GM06990 (cell line): ENCODE measurements around the gene GRPEL1.

ENCODE experiments used
- DNase-seq: peaks from one replicate; pipeline ENCODE4 v3.0.0-alpha.2; 2011; ENCODE audit not compliant: insufficient read length; ENCODE audit errors: extremely low read depth
- H3K27me3 ChIP-seq: replicated peaks from 2 replicates; pipeline ENCODE4 v1.6.0; 2011; ENCODE audit warnings: low read length; ENCODE audit not compliant: control insufficient read depth, insufficient read depth
- H3K36me3 ChIP-seq: 2 replicates; pipeline ENCODE4 v1.5.1; 2011; ENCODE audit warnings: low read length; ENCODE audit not compliant: control insufficient read depth, insufficient read depth
- H3K4me3 ChIP-seq: replicated peaks from 2 replicates; pipeline ENCODE4 v1.5.1; 2011; ENCODE audit warnings: low read depth, mild to moderate bottlenecking, control low read depth, low read length
- TF ChIP-seq, protein P1 (sequence below): IDR thresholded peaks from 2 replicates; pipeline ENCODE4 v1.5.1; 2011; ENCODE audit warnings: low read length, control low read depth, mild to moderate bottlenecking, inconsistent platforms; ENCODE audit not compliant: insufficient read depth, poor library complexity, severe bottlenecking

GRPEL1 gene

DNA sequence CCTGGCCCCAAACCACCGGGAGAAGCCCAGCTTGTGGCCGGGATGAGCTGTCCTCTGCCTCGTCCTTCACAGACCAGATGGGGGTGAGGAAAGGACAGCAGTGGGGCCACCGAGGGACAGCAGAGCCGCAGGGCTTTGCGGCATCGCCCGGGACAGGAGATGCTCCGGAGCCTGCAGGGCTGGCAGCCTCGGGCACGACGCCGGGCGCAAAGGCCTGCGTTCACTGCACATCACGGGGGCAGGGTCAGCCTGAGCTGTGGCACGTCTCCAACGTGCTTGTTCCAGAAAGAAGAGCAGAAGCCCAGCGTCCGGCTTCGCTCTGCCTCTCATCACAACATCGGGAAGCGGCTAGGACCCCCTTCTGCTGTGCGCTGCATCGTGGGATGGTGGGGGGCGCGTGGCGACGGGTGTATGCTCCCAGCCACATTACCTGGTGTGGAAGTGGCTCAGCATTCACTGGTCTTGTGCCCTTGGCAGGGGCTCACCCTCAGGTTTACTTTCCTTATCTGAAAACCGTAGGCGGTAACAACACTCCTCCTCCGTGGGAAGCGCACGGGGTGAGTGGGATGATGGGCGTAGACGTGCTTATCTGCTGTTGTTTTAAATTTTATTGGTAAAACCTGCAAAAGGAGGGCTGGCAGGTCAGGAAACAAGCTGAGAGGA, 17.3 kb downstream of the GRPEL1 start:
- DNase-seq, result no peak
- TF ChIP-seq, protein P1, sequence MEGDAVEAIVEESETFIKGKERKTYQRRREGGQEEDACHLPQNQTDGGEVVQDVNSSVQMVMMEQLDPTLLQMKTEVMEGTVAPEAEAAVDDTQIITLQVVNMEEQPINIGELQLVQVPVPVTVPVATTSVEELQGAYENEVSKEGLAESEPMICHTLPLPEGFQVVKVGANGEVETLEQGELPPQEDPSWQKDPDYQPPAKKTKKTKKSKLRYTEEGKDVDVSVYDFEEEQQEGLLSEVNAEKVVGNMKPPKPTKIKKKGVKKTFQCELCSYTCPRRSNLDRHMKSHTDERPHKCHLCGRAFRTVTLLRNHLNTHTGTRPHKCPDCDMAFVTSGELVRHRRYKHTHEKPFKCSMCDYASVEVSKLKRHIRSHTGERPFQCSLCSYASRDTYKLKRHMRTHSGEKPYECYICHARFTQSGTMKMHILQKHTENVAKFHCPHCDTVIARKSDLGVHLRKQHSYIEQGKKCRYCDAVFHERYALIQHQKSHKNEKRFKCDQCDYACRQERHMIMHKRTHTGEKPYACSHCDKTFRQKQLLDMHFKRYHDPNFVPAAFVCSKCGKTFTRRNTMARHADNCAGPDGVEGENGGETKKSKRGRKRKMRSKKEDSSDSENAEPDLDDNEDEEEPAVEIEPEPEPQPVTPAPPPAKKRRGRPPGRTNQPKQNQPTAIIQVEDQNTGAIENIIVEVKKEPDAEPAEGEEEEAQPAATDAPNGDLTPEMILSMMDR, result no peak
- Histone ChIP-seq H3K27me3 (no peaks in the 10 kb centered on the region), H3K36me3 (peaks cover 13% of the 10 kb centered on the region), H3K4me3 (no peak overlapping the region)

DNA sequence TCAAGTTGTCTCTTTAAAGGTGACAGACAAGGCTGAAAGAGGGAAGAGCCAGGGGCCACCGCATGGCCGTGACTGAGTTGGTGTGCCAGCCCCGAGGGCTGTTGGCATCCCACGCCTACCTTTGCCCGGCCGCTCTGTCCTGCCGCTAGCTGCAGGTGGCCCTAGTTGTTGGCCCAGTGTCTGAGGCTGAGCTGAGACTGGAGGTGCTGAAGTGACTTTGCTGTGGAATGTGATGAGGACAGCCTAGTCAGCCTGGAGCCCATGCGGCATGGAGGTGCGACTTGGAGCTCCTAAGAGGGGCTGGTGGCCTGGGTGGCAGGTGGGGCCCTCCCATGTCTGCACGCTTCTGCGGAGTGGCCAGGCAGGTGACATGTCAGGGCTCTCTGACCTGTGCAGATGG, 18.1 kb downstream of the GRPEL1 start:
- TF ChIP-seq, protein P1, result no peak
- Histone ChIP-seq H3K4me3 (no peak overlapping the region), H3K27me3 (no peaks in the 10 kb centered on the region), H3K36me3 (peaks cover 11% of the 10 kb centered on the region)
- no peak for DNase-seq

DNA sequence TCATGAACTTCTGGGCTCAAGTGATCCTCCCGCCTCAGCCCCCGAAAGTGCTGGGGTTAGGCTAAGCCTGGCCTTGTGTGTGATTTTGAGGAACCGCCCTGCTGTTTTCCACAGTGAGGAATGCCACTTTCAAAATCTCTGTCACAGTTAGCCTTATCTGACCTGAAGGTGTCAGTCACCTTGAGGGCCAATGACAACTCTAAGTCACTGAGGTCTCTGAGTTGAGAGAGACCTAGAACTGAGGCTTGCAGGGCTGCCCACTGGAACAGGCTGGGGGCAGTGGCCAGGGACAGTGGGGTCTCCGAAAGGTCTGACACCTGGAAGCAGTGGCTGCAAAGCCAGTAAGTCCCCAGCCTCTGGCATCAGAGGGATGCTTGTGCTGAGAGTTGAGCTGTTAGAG, 18.6 kb downstream of the GRPEL1 start:
- DNase-seq, result no peak
- no peaks in the 10 kb centered on the region for H3K27me3 ChIP-seq
- H3K36me3 ChIP-seq, result peaks cover 11% of the 10 kb centered on the region
- TF ChIP-seq, protein P1, result no peak
- H3K4me3 ChIP-seq, result no peak overlapping the region

DNA sequence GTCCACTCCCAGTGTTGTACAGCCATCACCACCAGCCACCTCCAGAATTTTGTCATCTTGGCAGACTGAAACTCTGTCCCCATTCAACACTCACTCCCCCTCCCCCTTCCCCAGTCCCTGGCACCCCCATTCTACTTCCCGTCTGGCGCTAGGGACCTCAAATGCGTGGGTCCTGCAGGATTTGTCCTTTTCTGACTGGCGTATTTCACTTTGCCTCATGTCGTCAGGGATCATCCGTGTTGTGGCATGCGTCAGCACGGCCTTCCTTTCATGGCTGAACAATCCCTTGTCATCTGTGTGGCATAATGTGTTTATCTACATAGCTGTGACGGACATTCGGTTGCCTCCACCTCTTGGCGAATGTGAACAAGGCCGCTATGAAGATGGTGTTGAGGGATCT, 19.2 kb downstream of the GRPEL1 start:
- no peak for DNase-seq

DNA sequence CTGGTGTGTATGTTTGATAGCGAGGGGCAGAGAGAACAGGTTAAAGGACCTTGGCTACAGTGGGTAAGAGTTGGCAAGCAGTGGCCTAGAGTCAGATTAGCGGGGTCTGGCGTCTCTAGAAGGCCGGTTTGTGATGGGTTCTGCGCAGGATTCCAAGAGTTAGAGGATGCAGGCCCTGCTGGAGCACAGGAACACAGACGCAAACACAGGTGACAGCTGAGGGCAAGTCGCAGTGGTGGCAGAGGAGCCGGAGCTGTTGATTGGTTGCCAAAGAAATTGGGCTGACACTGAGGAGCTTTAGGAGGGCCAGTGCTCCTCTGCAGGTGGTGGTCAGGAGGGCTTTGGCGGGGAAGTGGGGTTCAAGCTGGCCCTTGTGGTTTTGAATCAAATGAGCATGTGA, 20.9 kb downstream of the GRPEL1 start:
- Histone ChIP-seq H3K36me3 (peaks cover 7% of the 10 kb centered on the region), H3K27me3 (no peaks in the 10 kb centered on the region), H3K4me3 (no peak overlapping the region)
- no peak for DNase-seq
- TF ChIP-seq, protein P1, result no peak

More for the DNA sequence above, 19.2 kb downstream of the GRPEL1 start:
- Histone ChIP-seq H3K4me3 (no peak overlapping the region), H3K27me3 (no peaks in the 10 kb centered on the region), H3K36me3 (peaks cover 9% of the 10 kb centered on the region)
- TF ChIP-seq, protein P1, result no peak
